Psoas muscle (tissue), 8 donors: ENCODE results near the gene FANCC. TPM values are rescaled to one million over a fixed set of nuclear protein-coding genes. Genes with fewer than 3 reads are reported as not detected.
A peak's percentile ranks its signal among the peaks of the same experiment; 100 is the strongest.

ENCODE experiments used
- ATAC-seq, 4 donors: fragments of 200-7000 bp; cut with Tn5 transposase; one replicate each; pipeline ENCODE4 v1.9.1; 2020; ENCODE audit warnings: moderate library complexity in 3 of 4, mild to moderate bottlenecking in 2 of 4
- DNase-seq, 2 donors: peaks; one replicate each; pipeline ENCODE4 v3.0.0-alpha.2; 2020
- H3K27ac ChIP-seq: fragments of 200-600 bp; one replicate; pipeline ENCODE4 v1.8.0; 2022
- H3K27me3 ChIP-seq, 3 donors: fragments of 200-600 bp in 1 of 3; one replicate each; pipeline versions ENCODE4 v1.6.1 to v1.8.0; 2013 to 2022; ENCODE audit warnings: low read length in 2 of 3, mild to moderate bottlenecking in 2 of 3, moderate library complexity in 1 of 3; ENCODE audit not compliant: insufficient read depth in 3 of 3
- H3K36me3 ChIP-seq, 2 donors: fragments of 200-600 bp in 1 of 2; one replicate each; pipeline versions ENCODE4 v1.6.1 to v1.8.0; 2013 to 2022; ENCODE audit warnings: low read depth in 1 of 2, mild to moderate bottlenecking in 1 of 2, moderate library complexity in 1 of 2; ENCODE audit not compliant: insufficient read depth in 1 of 2
- H3K4me1 ChIP-seq: fragments of 200-600 bp; one replicate; pipeline ENCODE4 v1.8.0; 2022
- H3K4me3 ChIP-seq: fragments of 200-600 bp; one replicate; pipeline ENCODE4 v1.8.0; 2022; ENCODE audit warnings: mild to moderate bottlenecking
- H3K9me3 ChIP-seq: fragments of 200-600 bp; one replicate; pipeline ENCODE4 v1.8.0; 2022
- WGBS, 3 donors: extraction: QIAGEN DNeasy Blood & Tissue Kit; methylation state at CpG; one replicate each; pipeline versions ENCODE4 v1.1.6 to v1.1.7; 2013; 5-methylcytosine and 5-hydroxymethylcytosine counted together
- intact Hi-C, 2 donors: fragments of 100-400 bp; cut with DNase I; formaldehyde crosslinking; loops; one replicate each; pipeline versions ENCODE4 v1.11.0 to v1.14.2; 2022
- long read RNA-seq, 2 donors: library from polyadenylated mRNA; unstranded; transcript quantifications; one replicate each; pipeline ENCODE4 v2.0.0, GENCODE V29; 2021
- polyA plus RNA-seq, 3 donors: library from polyadenylated mRNA; stranded (reverse); fragments of 200-250 nt; gene quantifications; one replicate each; pipeline ENCODE4 v1.2.3, GENCODE V29; 2013
- total RNA-seq, 4 donors: library from RNA; stranded (reverse); fragmentation: NEBNext Ultra II Directional in 2 of 4; extraction: Animal tissue kit (Norgen Biotek cat#: 25700) in 2 of 4; gene quantifications; one replicate each; pipeline versions ENCODE4 v1.2.1 to v1.2.4, GENCODE V29; 2021 to 2023
- TF ChIP-seq, protein P1 (sequence below): fragments of 200-600 bp; IDR thresholded peaks from one replicate; pipeline ENCODE4 v1.8.0; 2022; ENCODE audit warnings: antibody characterized with exemption
- donor health status: healthy with polysubstance abuse.
- donor health status: DM: no; HTN: no; CAD: no; lungs with moderate emphysema.
- donor health status: Bipolar disorder and iron deficiency.
- donor health status: healthy.
- donor health status: DM: yes; HTN: yes; CAD: no.
- donor health status: DM: no; HTN: no; CAD: no.
- donor health status: DM: no; HTN: no; CAD: no.
- donor health status: DM: yes; HTN: yes; CAD: no.

Gene FANCC, protein sequence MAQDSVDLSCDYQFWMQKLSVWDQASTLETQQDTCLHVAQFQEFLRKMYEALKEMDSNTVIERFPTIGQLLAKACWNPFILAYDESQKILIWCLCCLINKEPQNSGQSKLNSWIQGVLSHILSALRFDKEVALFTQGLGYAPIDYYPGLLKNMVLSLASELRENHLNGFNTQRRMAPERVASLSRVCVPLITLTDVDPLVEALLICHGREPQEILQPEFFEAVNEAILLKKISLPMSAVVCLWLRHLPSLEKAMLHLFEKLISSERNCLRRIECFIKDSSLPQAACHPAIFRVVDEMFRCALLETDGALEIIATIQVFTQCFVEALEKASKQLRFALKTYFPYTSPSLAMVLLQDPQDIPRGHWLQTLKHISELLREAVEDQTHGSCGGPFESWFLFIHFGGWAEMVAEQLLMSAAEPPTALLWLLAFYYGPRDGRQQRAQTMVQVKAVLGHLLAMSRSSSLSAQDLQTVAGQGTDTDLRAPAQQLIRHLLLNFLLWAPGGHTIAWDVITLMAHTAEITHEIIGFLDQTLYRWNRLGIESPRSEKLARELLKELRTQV
- 1 to 10 TPM; 2.1 to 5.2 (median 4.2) TPM for total RNA-seq
- polyA plus RNA-seq, result 1 to 10 TPM; 2.2 to 3.6 (median 2.4) TPM
- long read RNA-seq, donor 1, partial matches to known transcripts, result 2 of 6 reads
- long read RNA-seq, donor 1, other reads (novel, unspliced or antisense), result 3 of 6 reads
- long read RNA-seq, donor 2, full-length matches to known transcripts, result 2 of 7 reads
- long read RNA-seq, donor 2, partial matches to known transcripts, result 1 of 7 reads
- long read RNA-seq, donor 2, other reads (novel, unspliced or antisense), result 4 of 7 reads

DNA sequence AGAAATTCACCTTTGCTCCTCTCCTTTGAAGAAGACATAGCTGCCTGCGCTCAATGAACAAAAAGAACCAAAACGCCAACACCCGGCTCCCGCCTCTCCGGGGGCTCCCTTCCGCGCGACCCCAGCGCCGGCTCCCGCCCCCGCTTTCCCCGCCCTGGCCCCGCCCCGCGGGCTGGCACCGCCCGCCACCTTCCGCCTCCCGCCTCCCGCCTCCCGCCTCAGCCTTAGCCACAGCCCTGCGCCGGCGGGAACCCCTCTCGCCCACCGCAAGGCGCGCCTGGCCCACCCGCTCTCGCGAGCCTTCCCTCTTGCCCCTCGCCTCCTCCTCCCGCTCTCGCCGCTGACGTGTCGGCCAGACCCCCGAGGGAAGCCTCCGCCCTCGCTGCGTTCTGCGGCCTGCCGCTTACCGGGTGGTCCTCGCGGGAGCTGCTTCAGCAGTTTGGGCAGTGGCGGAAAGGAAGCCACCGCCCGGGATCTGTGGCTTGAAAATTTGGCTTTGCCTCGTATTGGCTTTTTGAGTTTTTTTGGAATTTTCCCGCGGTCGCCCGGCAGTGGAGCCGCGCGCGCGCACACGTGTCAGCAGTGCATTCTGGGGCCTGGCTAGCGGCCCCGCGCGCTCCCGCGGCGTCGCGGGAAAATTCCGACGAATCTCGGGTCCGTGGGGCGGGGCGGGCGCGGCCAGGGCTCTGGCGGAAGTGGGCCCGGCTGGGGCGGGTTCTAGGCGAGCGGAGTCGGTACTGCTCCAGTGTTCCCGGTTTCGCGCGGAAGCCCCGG lies at the start of gene FANCC:
TSS of gene FANCC (minus strand) at position 591 of the 774 bp plus-strand sequence. CDS start 68,418 bp downstream, outside the sequence.
- TF ChIP-seq, protein P1, sequence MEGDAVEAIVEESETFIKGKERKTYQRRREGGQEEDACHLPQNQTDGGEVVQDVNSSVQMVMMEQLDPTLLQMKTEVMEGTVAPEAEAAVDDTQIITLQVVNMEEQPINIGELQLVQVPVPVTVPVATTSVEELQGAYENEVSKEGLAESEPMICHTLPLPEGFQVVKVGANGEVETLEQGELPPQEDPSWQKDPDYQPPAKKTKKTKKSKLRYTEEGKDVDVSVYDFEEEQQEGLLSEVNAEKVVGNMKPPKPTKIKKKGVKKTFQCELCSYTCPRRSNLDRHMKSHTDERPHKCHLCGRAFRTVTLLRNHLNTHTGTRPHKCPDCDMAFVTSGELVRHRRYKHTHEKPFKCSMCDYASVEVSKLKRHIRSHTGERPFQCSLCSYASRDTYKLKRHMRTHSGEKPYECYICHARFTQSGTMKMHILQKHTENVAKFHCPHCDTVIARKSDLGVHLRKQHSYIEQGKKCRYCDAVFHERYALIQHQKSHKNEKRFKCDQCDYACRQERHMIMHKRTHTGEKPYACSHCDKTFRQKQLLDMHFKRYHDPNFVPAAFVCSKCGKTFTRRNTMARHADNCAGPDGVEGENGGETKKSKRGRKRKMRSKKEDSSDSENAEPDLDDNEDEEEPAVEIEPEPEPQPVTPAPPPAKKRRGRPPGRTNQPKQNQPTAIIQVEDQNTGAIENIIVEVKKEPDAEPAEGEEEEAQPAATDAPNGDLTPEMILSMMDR, result no peak
- Histone ChIP-seq H3K36me3 (no peaks in the 10 kb centered on the region), H3K4me1 (peaks cover 9% of the 10 kb centered on the region), H3K27ac (peak within 1 kb of the TSS; percentile 95), H3K4me3 (peak within 1 kb of the TSS; percentile 100), H3K9me3 (no peaks in the 10 kb centered on the region), H3K27me3 (no peaks in the 10 kb centered on the region)
- DNase-seq (peak; percentile 94 to 95), ATAC-seq (peak; percentile 91 to 96 (median 92))
- intact Hi-C loops, result loop anchor here (5.0 to 10.0 kb wide), 4 partner anchors 195 to 1863 kb away; partner anchors contain the start of genes ERCC6L2 (in 1 of the 2), FAM120A (in 1 of the 2), FAM120AOS (in 1 of the 2) and PTCH1 (in 1 of the 2)
- 0 to 1% (median 1%) methylated on average over 60 to 89 of the region's 89 CpGs for WGBS, 3 donors

DNA sequence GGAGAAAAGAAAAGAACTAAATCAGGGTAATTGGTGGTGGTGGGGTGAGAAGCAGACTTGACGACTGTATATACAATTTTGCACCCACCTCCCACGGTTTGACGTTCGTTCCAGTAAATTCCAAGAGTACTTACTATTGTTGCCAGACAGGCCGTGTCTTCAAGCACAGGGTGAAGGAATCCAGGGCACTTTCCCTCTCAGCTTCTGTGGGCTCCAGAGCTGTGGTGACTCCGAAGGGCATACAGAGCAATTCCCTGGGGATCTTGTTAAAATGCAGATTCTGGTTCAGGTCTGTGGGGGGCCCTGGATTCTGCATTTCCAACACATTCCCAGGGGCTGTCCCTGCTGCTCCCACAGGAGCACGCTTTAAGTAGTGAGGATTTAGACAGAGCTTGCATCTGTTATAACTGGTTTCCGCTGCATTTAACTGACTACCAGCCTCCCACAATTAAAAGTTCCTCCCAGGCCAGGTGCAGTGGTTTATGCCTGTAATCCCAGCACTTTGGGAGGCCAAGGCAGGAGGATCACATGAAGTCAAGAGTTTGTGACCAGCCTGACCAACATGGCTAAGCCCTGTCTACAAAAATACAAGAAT lies 49.3 kb upstream of the FANCC start:
- Histone ChIP-seq H3K36me3 (no peaks in the 10 kb centered on the region), H3K4me1 (no peaks in the 10 kb centered on the region), H3K27ac (no peak overlapping the region), H3K27me3 (peaks cover 0 to 3% (median under 1%) of the 10 kb centered on the region in 3 donors), H3K4me3 (no peak overlapping the region), H3K9me3 (no peaks in the 10 kb centered on the region)
- TF ChIP-seq, protein P1, result no peak
- 67 to 75% (median 75%) methylated on average over 8 of the region's 8 CpGs for WGBS, 3 donors
- ATAC-seq, result no peak
- intact Hi-C loops, result no loop called here
- DNase-seq, result no peak

DNA sequence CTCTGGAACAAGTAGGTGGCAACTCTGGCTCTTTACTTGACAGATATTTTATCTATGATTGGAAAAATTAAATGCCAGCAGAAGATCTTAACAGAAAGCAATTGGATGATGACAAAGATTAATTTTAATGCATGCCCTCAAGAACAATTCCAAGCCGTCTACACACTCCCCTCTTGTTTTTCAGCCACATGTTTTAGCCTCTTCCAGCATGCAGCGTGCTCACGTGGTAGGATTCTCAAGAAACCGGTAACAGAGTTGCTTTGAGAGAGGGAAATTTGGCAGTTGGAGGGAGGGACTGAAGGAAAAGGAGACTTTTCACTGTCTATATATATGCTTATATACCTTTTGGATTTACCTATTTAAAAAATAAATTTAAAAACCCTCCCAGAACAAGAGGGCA lies 48.3 kb upstream of the FANCC start:
- 66 to 71% (median 69%) methylated on average over 4 of the region's 4 CpGs for WGBS, 3 donors
- peaks cover 0 to 3% (median 0%) of the 10 kb centered on the region in 3 donors for H3K27me3 ChIP-seq
- ATAC-seq, result no peak

More for the DNA sequence above, 48.3 kb upstream of the FANCC start:
- TF ChIP-seq, protein P1, result no peak
- Histone ChIP-seq H3K36me3 (no peaks in the 10 kb centered on the region), H3K27ac (no peak overlapping the region), H3K9me3 (no peaks in the 10 kb centered on the region), H3K4me1 (no peaks in the 10 kb centered on the region), H3K4me3 (no peak overlapping the region)
- DNase-seq, result no peak
- intact Hi-C loops, result no loop called here
